Caco-2 (cell line): ENCODE measurements around the gene SLC10A7. TPM values are rescaled to one million over a fixed set of nuclear protein-coding genes. Genes with fewer than 3 reads are reported as not detected.

Source experiments
- BruUV-seq: library from RNA; stranded (reverse); fragments of 400-500 nt; replicated peaks from 2 replicates; lab custom pipeline; 2021; lab: Mats Ljungman, UMichigan
- CTCF ChIA-PET: fragments of 300-600 bp; sonication (Branson Sonifier 250); formaldehyde crosslinking; loops from one replicate; lab custom pipeline; 2022; ENCODE audit warnings: antibody characterized with exemption; lab: Charles Lee
- POLR2A ChIA-PET: fragments of 300-600 bp; sonication (Branson Sonifier 250); formaldehyde crosslinking; loops from one replicate; lab custom pipeline; 2022; ENCODE audit warnings: antibody characterized with exemption; lab: Charles Lee
- DNase-seq, 2 experiments: peaks; one replicate each; pipeline versions ENCODE4 v3.0.0 to v3.0.0-alpha.2; 2020 to 2022
- H3K27me3 ChIP-seq: replicated peaks from 2 replicates; pipeline ENCODE4 v1.6.0; 2011; ENCODE audit warnings: low read length; ENCODE audit not compliant: control insufficient read depth, insufficient read depth
- H3K36me3 ChIP-seq: 2 replicates; pipeline ENCODE4 v1.5.1; 2011; ENCODE audit warnings: low read length; ENCODE audit not compliant: control insufficient read depth, insufficient read depth
- H3K4me1 ChIP-seq: fragments of 250-450 bp; sonication (Bioruptor Pico); 2 replicates; pipeline ENCODE4 v1.5.1; 2020; ENCODE audit warnings: mild to moderate bottlenecking
- H3K4me3 ChIP-seq: 2 replicates; pipeline ENCODE4 v1.5.1; 2011; ENCODE audit warnings: low read depth, mild to moderate bottlenecking, control low read depth, low read length
- H3K9me3 ChIP-seq: fragments of 250-450 bp; sonication (Bioruptor Pico); 2 replicates; pipeline ENCODE4 v1.5.1; 2020; ENCODE audit warnings: mild to moderate bottlenecking, moderate library complexity
- H3K27ac Mint-ChIP-seq: one replicate; pipeline ENCODE4 v1.8.0; 2022; ENCODE audit warnings: mixed read lengths; ENCODE audit not compliant: unreplicated experiment
- H3K27me3 Mint-ChIP-seq: one replicate; pipeline ENCODE4 v1.8.0; 2022; ENCODE audit warnings: mixed read lengths; ENCODE audit not compliant: insufficient read depth, unreplicated experiment
- H3K36me3 Mint-ChIP-seq: one replicate; pipeline ENCODE4 v1.8.0; 2022; ENCODE audit warnings: mild to moderate bottlenecking, mixed read lengths; ENCODE audit not compliant: insufficient read depth, unreplicated experiment
- H3K4me1 Mint-ChIP-seq: one replicate; pipeline ENCODE4 v1.8.0; 2022; ENCODE audit warnings: low read depth, mixed read lengths; ENCODE audit not compliant: unreplicated experiment
- H3K4me3 Mint-ChIP-seq: one replicate; pipeline ENCODE4 v1.8.0; 2022; ENCODE audit warnings: mild to moderate bottlenecking, moderate library complexity, mixed read lengths; ENCODE audit not compliant: unreplicated experiment
- H3K9me3 Mint-ChIP-seq: one replicate; pipeline ENCODE4 v1.8.0; 2022; ENCODE audit warnings: mixed read lengths; ENCODE audit not compliant: unreplicated experiment
- intact Hi-C: fragments of 100-400 bp; cut with micrococcal nuclease; formaldehyde crosslinking; loops from one replicate; pipeline ENCODE4 v1.10.0; 2022; ENCODE audit not compliant: unreplicated experiment
- total RNA-seq: library from RNA; stranded (reverse); gene quantifications from 2 replicates; pipeline ENCODE4 v1.2.3, GENCODE V29; 2022
- TF ChIP-seq, protein P1 (sequence below), 2 experiments: fragments of 200-600 bp in 1 of 2; IDR thresholded peaks; 1 replicate in 1 of 2; 2 replicates in 1 of 2; pipeline versions ENCODE4 v1.5.1 to v1.8.0; 2011 to 2022; ENCODE audit warnings: antibody characterized with exemption in 1 of 2, control low read depth in 1 of 2, inconsistent platforms in 1 of 2, low read depth in 1 of 2, low read length in 1 of 2, mild to moderate bottlenecking in 1 of 2, moderate library complexity in 1 of 2; ENCODE audit not compliant: insufficient read depth in 1 of 2, severe bottlenecking in 1 of 2, unreplicated experiment in 1 of 2

The SLC10A7 gene
- total RNA-seq, 1 experiment from 2014 or later, result 12.1 TPM

DNA sequence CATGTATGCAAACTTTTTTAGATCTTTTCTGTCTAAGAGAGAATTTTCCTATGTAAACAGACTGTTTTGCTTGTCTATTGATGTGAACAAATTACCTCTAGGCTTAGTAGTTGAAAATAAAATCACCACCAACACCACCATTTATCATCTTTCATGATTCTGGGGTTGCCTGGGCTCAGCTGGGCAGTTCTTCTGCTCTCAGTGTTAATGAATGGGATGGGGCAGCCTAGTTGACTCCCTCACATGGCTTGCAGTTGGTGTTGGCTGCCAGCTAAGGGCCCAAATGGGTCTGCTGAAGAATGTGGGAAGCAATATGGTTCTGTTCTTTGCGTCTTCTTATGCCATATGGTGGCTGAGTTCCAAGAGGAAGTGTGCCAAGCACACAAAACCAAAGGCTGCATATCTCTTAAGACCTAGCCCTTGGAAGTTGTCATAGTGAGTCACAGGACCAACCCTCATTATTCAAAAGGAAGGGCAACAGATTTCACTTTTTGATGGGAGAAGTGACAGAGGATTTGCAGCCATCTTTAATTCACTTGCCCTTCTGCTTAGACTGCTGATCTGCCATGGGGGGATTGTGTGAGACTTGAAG, 289.5 kb downstream of the SLC10A7 start:
- TF ChIP-seq, protein P1, sequence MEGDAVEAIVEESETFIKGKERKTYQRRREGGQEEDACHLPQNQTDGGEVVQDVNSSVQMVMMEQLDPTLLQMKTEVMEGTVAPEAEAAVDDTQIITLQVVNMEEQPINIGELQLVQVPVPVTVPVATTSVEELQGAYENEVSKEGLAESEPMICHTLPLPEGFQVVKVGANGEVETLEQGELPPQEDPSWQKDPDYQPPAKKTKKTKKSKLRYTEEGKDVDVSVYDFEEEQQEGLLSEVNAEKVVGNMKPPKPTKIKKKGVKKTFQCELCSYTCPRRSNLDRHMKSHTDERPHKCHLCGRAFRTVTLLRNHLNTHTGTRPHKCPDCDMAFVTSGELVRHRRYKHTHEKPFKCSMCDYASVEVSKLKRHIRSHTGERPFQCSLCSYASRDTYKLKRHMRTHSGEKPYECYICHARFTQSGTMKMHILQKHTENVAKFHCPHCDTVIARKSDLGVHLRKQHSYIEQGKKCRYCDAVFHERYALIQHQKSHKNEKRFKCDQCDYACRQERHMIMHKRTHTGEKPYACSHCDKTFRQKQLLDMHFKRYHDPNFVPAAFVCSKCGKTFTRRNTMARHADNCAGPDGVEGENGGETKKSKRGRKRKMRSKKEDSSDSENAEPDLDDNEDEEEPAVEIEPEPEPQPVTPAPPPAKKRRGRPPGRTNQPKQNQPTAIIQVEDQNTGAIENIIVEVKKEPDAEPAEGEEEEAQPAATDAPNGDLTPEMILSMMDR (IDR thresholded peaks at IDR 0.05; ENCODE audit: insufficient read depth in 1 of 2, low read depth in 1 of 2, low read length in 1 of 2, severe bottlenecking in 1 of 2, unreplicated experiment in 1 of 2), result no peak
- H3K36me3 ChIP-seq, result no peaks in the 10 kb centered on the region
- H3K9me3 ChIP-seq, result no peaks in the 10 kb centered on the region
- H3K4me1 ChIP-seq, result no peaks in the 10 kb centered on the region
- ChIA-PET POLR2A (no interaction called here), CTCF (no interaction called here)
- no peaks in the 10 kb centered on the region for H3K36me3 Mint-ChIP-seq
- H3K27me3 ChIP-seq, result no peaks in the 10 kb centered on the region
- intact Hi-C loops, result no loop called here
- BruUV-seq, result no TSS peak
- H3K9me3 Mint-ChIP-seq, result peaks cover 9% of the 10 kb centered on the region
- H3K4me3 Mint-ChIP-seq, result no peak overlapping the region
- H3K4me3 ChIP-seq, result no peak overlapping the region
- H3K4me1 Mint-ChIP-seq, result no peaks in the 10 kb centered on the region
- peaks cover 9% of the 10 kb centered on the region for H3K27me3 Mint-ChIP-seq
- DNase-seq, result no peak
- no peak overlapping the region for H3K27ac Mint-ChIP-seq

DNA sequence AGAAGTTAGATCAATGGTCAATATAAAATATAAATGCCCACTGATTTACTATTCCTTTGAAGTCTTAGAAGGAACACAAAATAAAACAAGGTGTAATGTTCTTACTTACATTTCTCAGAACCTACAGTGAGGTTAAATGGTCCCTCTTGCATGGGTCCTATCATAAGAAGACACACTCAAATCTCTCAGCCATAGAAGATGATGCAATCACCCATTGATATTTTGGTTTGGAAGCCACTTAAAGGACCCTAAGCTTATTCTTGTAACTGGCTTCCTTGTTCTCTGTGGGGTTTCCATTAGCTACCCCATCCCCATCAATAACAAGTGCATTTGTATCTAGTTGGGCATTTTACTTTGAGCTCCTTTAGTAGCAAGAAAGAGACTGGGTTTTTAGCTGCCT, 292.3 kb downstream of the SLC10A7 start:
- peaks cover 9% of the 10 kb centered on the region for H3K9me3 Mint-ChIP-seq
- DNase-seq, result no peak
- no peak overlapping the region for H3K27ac Mint-ChIP-seq
- ChIA-PET POLR2A (no interaction called here), CTCF (interaction anchor here (0.6 kb wide), 1 partner anchor 17 kb away, joined by 3 read pairs; no protein-coding TSS in a partner anchor)
- no peaks in the 10 kb centered on the region; the same call in 1 of the 2 replicates for H3K27me3 ChIP-seq
- no peaks in the 10 kb centered on the region for H3K9me3 ChIP-seq
- no peak overlapping the region for H3K4me3 ChIP-seq
- H3K27me3 Mint-ChIP-seq, result peaks cover 6% of the 10 kb centered on the region
- H3K36me3 ChIP-seq, result no peaks in the 10 kb centered on the region
- no peaks in the 10 kb centered on the region for H3K4me1 Mint-ChIP-seq
- no peak overlapping the region for H3K4me3 Mint-ChIP-seq
- TF ChIP-seq, protein P1 (IDR thresholded peaks at IDR 0.05; ENCODE audit: insufficient read depth in 1 of 2, low read depth in 1 of 2, low read length in 1 of 2, severe bottlenecking in 1 of 2, unreplicated experiment in 1 of 2), result no peak
- H3K4me1 ChIP-seq, result no peaks in the 10 kb centered on the region
- BruUV-seq, result no TSS peak
- intact Hi-C loops, result no loop called here
- H3K36me3 Mint-ChIP-seq, result no peaks in the 10 kb centered on the region

DNA sequence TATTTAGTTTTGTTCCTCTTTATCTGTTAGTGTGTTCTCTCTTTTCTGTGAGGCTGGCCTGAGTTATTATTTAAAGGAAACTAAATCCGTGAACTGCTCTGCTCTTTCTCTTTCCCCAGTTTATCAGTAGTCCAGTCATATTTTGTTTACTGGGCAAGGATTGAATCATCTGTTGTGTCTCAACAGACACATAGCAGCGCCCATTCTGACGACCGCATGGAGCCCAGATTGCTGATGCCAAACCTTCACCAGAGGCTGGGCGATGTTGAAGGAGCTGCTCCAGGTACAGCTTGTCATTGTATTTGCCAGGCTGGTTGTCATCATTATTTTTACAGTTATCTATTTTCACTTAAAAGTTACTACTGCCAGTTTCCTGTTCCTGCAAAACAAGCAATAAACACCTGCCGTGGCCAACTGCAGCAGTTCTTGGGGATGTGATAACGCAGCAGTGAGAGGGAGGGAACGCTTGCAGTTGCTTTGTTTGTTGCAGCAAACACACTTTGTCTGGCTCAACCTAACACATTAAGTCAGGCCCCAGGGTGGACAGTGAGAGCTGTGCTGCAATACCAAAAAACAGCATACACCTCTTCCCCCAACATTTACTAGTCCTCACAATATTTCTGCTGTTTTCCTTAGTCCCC, 297.3 kb downstream of the SLC10A7 start:
- H3K4me3 ChIP-seq, result no peak overlapping the region
- ChIA-PET POLR2A (no interaction called here), CTCF (no interaction called here)
- no peaks in the 10 kb centered on the region for H3K36me3 ChIP-seq
- Mint-ChIP-seq H3K9me3 (no peaks in the 10 kb centered on the region), H3K27ac (no peak overlapping the region), H3K4me3 (no peak overlapping the region), H3K27me3 (peaks cover 6% of the 10 kb centered on the region), H3K36me3 (no peaks in the 10 kb centered on the region), H3K4me1 (no peaks in the 10 kb centered on the region)
- no peaks in the 10 kb centered on the region for H3K9me3 ChIP-seq
- H3K4me1 ChIP-seq, result no peaks in the 10 kb centered on the region
- H3K27me3 ChIP-seq, result no peaks in the 10 kb centered on the region; the same call in 1 of the 2 replicates
- TF ChIP-seq, protein P1 (IDR thresholded peaks at IDR 0.05; ENCODE audit: insufficient read depth in 1 of 2, low read depth in 1 of 2, low read length in 1 of 2, severe bottlenecking in 1 of 2, unreplicated experiment in 1 of 2), result no peak
- no TSS peak for BruUV-seq
- no peak for DNase-seq
- intact Hi-C loops, result no loop called here
